22Rv1 (cell line): ENCODE measurements around the gene SLC6A2.

ENCODE experiments used
- ZFX ChIP-seq: fragments of 450-650 bp; IDR thresholded peaks from 2 replicates; pipeline ENCODE4 v1.6.1; 2017; ENCODE audit warnings: antibody characterized with exemption, borderline replicate concordance
- TF ChIP-seq, protein P1 (sequence below): fragments of 450-650 bp; IDR thresholded peaks from 2 replicates; pipeline ENCODE4 v1.5.1; 2017; ENCODE audit warnings: mild to moderate bottlenecking

DNA sequence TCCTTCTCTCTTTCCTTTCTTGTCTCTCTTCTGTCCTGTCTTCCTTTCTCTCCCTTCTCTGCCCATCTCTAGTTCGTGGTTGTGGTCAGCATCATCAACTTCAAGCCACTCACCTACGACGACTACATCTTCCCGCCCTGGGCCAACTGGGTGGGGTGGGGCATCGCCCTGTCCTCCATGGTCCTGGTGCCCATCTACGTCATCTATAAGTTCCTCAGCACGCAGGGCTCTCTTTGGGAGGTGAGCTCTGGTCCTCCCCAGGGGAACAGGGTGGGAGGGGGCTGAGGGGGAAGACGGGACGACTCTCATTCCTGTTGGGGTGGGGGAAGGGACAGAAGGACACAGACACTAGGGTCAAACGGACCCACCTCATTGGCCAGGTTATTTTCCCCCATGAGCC is 44.3 kb downstream of the SLC6A2 start:
- TF ChIP-seq, protein P1, sequence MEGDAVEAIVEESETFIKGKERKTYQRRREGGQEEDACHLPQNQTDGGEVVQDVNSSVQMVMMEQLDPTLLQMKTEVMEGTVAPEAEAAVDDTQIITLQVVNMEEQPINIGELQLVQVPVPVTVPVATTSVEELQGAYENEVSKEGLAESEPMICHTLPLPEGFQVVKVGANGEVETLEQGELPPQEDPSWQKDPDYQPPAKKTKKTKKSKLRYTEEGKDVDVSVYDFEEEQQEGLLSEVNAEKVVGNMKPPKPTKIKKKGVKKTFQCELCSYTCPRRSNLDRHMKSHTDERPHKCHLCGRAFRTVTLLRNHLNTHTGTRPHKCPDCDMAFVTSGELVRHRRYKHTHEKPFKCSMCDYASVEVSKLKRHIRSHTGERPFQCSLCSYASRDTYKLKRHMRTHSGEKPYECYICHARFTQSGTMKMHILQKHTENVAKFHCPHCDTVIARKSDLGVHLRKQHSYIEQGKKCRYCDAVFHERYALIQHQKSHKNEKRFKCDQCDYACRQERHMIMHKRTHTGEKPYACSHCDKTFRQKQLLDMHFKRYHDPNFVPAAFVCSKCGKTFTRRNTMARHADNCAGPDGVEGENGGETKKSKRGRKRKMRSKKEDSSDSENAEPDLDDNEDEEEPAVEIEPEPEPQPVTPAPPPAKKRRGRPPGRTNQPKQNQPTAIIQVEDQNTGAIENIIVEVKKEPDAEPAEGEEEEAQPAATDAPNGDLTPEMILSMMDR: no peak
- no peak for TF ChIP-seq ZFX
